HepG2 (cell line): ENCODE data around the gene AK8.

ENCODE experiments used
- ARNT ChIP-seq: fragments of 450-650 bp; IDR thresholded peaks from 2 replicates; pipeline ENCODE4 v1.6.1; 2017
- HOXA5 ChIP-seq: sonication (generic); formaldehyde crosslinking; IDR thresholded peaks from 2 replicates; pipeline ENCODE4 v1.4.0; 2020; ENCODE audit warnings: missing genetic modification reagents
- JUND ChIP-seq: sonication (generic); formaldehyde crosslinking; IDR thresholded peaks from 2 replicates; pipeline ENCODE4 v1.8.0; 2022; ENCODE audit warnings: mild to moderate bottlenecking, missing genetic modification reagents
- MYNN ChIP-seq: sonication (generic); formaldehyde crosslinking; IDR thresholded peaks from 2 replicates; pipeline ENCODE4 v1.4.0; 2020; ENCODE audit warnings: mild to moderate bottlenecking, low read depth, missing genetic modification reagents
- RAD21 ChIP-seq: fragments of 450-650 bp; formaldehyde crosslinking; IDR thresholded peaks from 2 replicates; pipeline ENCODE4 v1.5.0; 2020; ENCODE audit warnings: mild to moderate bottlenecking
- RELA ChIP-seq: sonication (generic); formaldehyde crosslinking; IDR thresholded peaks from 2 replicates; pipeline ENCODE4 v1.4.0; 2020; ENCODE audit warnings: missing genetic modification reagents
- RFX5 ChIP-seq: IDR thresholded peaks from 2 replicates; pipeline ENCODE4 v1.6.1; 2011; ENCODE audit warnings: low read depth, low read length, improper control_type of control experiment
- SIN3A ChIP-seq: IDR thresholded peaks from 2 replicates; pipeline ENCODE4 v1.6.1; 2011; ENCODE audit warnings: low read depth, mild to moderate bottlenecking, control low read depth, low read length, borderline replicate concordance
- ZNF350 ChIP-seq: sonication (generic); formaldehyde crosslinking; IDR thresholded peaks from 2 replicates; pipeline ENCODE4 v1.4.0; 2020; ENCODE audit warnings: mild to moderate bottlenecking, low read depth, missing genetic modification reagents, borderline replicate concordance
- ZNF768 ChIP-seq: sonication (generic); formaldehyde crosslinking; IDR thresholded peaks from 2 replicates; pipeline ENCODE4 v1.4.0; 2020; ENCODE audit warnings: missing genetic modification reagents
- TF ChIP-seq, protein P1 (sequence below): sonication (generic); formaldehyde crosslinking; IDR thresholded peaks from 2 replicates; pipeline ENCODE4 v1.5.0; 2020; ENCODE audit warnings: mild to moderate bottlenecking, missing genetic modification reagents, moderate library complexity
- TF ChIP-seq, protein P2 (sequence below): sonication (generic); formaldehyde crosslinking; IDR thresholded peaks from 2 replicates; pipeline ENCODE4 v1.8.0; 2022; ENCODE audit warnings: missing genetic modification reagents, mild to moderate bottlenecking, borderline replicate concordance
- TF ChIP-seq, protein P3 (sequence below): sonication (generic); formaldehyde crosslinking; conservative IDR thresholded peaks from 2 replicates; pipeline ENCODE4 v1.4.0; 2020; ENCODE audit warnings: missing genetic modification reagents

DNA sequence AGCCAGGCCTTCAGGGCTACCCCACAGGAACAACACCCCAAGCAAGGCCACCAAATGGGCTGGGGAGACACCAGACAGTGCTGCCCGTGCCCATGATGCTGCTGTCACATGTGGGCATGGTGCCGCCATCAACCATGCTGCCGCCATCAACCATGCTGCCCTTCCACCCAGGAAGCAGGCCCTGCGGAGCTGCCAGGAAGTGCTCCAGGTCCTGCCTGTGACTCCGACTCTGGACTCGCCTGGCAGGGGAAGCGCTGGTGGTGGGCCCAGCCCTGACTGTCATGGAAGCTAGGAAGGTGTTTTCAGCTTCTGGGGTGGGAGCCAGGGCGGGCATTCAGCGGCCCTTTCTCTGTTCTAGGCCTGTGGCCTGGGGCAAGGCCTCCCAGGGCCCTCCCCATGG, 8.8 kb downstream of the AK8 start:
- TF ChIP-seq, protein P1, sequence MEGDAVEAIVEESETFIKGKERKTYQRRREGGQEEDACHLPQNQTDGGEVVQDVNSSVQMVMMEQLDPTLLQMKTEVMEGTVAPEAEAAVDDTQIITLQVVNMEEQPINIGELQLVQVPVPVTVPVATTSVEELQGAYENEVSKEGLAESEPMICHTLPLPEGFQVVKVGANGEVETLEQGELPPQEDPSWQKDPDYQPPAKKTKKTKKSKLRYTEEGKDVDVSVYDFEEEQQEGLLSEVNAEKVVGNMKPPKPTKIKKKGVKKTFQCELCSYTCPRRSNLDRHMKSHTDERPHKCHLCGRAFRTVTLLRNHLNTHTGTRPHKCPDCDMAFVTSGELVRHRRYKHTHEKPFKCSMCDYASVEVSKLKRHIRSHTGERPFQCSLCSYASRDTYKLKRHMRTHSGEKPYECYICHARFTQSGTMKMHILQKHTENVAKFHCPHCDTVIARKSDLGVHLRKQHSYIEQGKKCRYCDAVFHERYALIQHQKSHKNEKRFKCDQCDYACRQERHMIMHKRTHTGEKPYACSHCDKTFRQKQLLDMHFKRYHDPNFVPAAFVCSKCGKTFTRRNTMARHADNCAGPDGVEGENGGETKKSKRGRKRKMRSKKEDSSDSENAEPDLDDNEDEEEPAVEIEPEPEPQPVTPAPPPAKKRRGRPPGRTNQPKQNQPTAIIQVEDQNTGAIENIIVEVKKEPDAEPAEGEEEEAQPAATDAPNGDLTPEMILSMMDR (CRISPR knock-in tag): no peak
- TF ChIP-seq RELA (CRISPR knock-in tag) (no peak), RAD21 (CRISPR knock-in tag) (no peak), RFX5 (no peak), ARNT (no peak), SIN3A (no peak), MYNN (CRISPR knock-in tag) (no peak), ZNF350 (no peak), ZNF768 (no peak), HOXA5 (CRISPR knock-in tag) (no peak), JUND (CRISPR knock-in tag) (no peak)
- TF ChIP-seq, protein P2, sequence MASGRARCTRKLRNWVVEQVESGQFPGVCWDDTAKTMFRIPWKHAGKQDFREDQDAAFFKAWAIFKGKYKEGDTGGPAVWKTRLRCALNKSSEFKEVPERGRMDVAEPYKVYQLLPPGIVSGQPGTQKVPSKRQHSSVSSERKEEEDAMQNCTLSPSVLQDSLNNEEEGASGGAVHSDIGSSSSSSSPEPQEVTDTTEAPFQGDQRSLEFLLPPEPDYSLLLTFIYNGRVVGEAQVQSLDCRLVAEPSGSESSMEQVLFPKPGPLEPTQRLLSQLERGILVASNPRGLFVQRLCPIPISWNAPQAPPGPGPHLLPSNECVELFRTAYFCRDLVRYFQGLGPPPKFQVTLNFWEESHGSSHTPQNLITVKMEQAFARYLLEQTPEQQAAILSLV (CRISPR knock-in tag): no peak
- TF ChIP-seq, protein P3, sequence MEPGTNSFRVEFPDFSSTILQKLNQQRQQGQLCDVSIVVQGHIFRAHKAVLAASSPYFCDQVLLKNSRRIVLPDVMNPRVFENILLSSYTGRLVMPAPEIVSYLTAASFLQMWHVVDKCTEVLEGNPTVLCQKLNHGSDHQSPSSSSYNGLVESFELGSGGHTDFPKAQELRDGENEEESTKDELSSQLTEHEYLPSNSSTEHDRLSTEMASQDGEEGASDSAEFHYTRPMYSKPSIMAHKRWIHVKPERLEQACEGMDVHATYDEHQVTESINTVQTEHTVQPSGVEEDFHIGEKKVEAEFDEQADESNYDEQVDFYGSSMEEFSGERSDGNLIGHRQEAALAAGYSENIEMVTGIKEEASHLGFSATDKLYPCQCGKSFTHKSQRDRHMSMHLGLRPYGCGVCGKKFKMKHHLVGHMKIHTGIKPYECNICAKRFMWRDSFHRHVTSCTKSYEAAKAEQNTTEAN (CRISPR knock-in tag): no peak
